Gastroesophageal sphincter (tissue), 3 donors: ENCODE results near the gene C6orf47.

ENCODE experiments used
- POLR2A ChIP-seq, 2 donors: fragments of 450-650 bp; IDR thresholded peaks; one replicate each; pipeline ENCODE4 v1.6.1; 2017; ENCODE audit warnings: antibody characterized with exemption in 2 of 2, mild to moderate bottlenecking in 2 of 2, moderate library complexity in 1 of 2
- POLR2AphosphoS5 ChIP-seq: sonication (generic); formaldehyde crosslinking; IDR thresholded peaks from one replicate; pipeline ENCODE4 v1.6.1; 2017; ENCODE audit warnings: antibody characterized with exemption
- TF ChIP-seq, protein P1 (sequence below), 4 experiments: fragments of 200-600 bp in 2 of 4; fragments of 450-650 bp in 2 of 4; sonication (generic) in 1 of 4; IDR thresholded peaks; one replicate each; pipeline ENCODE4 v1.5.1; 2017 to 2019; ENCODE audit warnings: antibody characterized with exemption in 4 of 4, mild to moderate bottlenecking in 2 of 4, moderate library complexity in 2 of 4

DNA sequence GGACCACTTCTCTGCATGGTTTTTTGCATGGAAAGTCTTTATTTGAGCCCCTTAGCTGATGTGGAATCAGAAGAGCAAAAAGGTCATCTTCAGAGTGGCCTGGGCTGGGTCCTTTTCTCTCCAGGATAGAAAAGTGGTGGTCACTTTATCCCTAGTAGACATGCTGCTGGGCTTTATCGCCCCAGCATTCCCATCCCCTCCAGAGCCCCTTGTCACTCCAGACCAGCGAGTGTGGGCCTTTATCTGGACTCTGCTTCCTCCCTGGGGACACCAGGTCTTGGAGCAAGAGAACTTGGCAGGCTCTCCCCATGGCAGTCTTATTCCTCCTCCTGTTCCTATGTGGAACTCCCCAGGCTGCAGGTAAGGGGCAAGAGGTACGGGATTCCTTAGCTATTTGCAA is 46.0 kb upstream of the C6orf47 start, which contains the start of gene LY6G6F:
- TF ChIP-seq, protein P1, sequence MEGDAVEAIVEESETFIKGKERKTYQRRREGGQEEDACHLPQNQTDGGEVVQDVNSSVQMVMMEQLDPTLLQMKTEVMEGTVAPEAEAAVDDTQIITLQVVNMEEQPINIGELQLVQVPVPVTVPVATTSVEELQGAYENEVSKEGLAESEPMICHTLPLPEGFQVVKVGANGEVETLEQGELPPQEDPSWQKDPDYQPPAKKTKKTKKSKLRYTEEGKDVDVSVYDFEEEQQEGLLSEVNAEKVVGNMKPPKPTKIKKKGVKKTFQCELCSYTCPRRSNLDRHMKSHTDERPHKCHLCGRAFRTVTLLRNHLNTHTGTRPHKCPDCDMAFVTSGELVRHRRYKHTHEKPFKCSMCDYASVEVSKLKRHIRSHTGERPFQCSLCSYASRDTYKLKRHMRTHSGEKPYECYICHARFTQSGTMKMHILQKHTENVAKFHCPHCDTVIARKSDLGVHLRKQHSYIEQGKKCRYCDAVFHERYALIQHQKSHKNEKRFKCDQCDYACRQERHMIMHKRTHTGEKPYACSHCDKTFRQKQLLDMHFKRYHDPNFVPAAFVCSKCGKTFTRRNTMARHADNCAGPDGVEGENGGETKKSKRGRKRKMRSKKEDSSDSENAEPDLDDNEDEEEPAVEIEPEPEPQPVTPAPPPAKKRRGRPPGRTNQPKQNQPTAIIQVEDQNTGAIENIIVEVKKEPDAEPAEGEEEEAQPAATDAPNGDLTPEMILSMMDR (IDR thresholded peaks at IDR 0.05), result no peak
- TF ChIP-seq POLR2A (IDR thresholded peaks at IDR 0.05) (no peak), POLR2AphosphoS5 (no peak)
